Activated CD4-positive, alpha-beta T cell treated with anti-CD3 and anti-CD28 coated beads, Interleukin-2, amount 10 ng/mL, durations not matched to agents 7 days and 5 days (primary cell): ENCODE measurements around the gene IFITM1. TPM values are rescaled to one million over a fixed set of nuclear protein-coding genes. Genes with fewer than 3 reads are reported as not detected.

Source experiments
- CTCF ChIA-PET: fragments of 350-600 bp; sonication (Branson Sonifier 250); formaldehyde crosslinking; loops from one replicate; lab custom pipeline; 2021; ENCODE audit warnings: antibody characterized with exemption; lab: Charles Lee
- POLR2A ChIA-PET: fragments of 350-600 bp; sonication (Branson Sonifier 250); formaldehyde crosslinking; loops from one replicate; lab custom pipeline; 2021; ENCODE audit warnings: antibody characterized with exemption; lab: Charles Lee
- DNase-seq: peaks from one replicate; pipeline ENCODE4 v3.0.0-alpha.2; 2020
- H3K27ac Mint-ChIP-seq: one replicate; pipeline ENCODE4 v1.8.0; 2021; ENCODE audit warnings: mild to moderate bottlenecking, moderate library complexity, mixed read lengths
- H3K27me3 Mint-ChIP-seq: one replicate; pipeline ENCODE4 v1.8.0; 2021; ENCODE audit warnings: mixed read lengths
- H3K36me3 Mint-ChIP-seq: one replicate; pipeline ENCODE4 v1.8.0; 2021; ENCODE audit warnings: low read depth, mixed read lengths
- H3K4me1 Mint-ChIP-seq: one replicate; pipeline ENCODE4 v1.8.0; 2021; ENCODE audit warnings: mixed read lengths
- H3K4me3 Mint-ChIP-seq: one replicate; pipeline ENCODE4 v1.8.0; 2021; ENCODE audit warnings: mild to moderate bottlenecking, moderate library complexity, mixed read lengths
- H3K9me3 Mint-ChIP-seq: one replicate; pipeline ENCODE4 v1.8.0; 2021; ENCODE audit warnings: mixed read lengths
- total RNA-seq, 2 experiments: library from RNA; stranded (reverse); gene quantifications; one replicate each; pipeline ENCODE4 v1.2.3, GENCODE V29; 2021

IFITM1 gene
- total RNA-seq, 2 experiments from 2014 or later, result 1,306 to 1,465 TPM

GRCh38 chr11:278001-278951 is 35.6 kb upstream of the IFITM1 start, which contains the start of gene NLRP6:
Gene NLRP6 (plus strand): TSS chr11:278407. CDS start chr11:278570, 163 bp downstream.
- Mint-ChIP-seq H3K27ac (peak within 1 kb of the TSS; percentile 88), H3K9me3 (peaks cover 14% of the 10 kb centered on the region), H3K27me3 (peaks cover 61% of the 10 kb centered on the region), H3K36me3 (peaks cover 53% of the 10 kb centered on the region), H3K4me3 (peak within 1 kb of the TSS; percentile 73), H3K4me1 (peaks cover 48% of the 10 kb centered on the region)
- ChIA-PET CTCF (interaction anchor here (0.8 to 3.9 kb wide), 5 partner anchors 9 to 67 kb away, joined by 3 to 15 read pairs (median 5); no protein-coding TSS in a partner anchor), POLR2A (interaction anchor here (1.0 kb wide), 1 partner anchor 10 kb away, joined by 3 read pairs; no protein-coding TSS in a partner anchor)
- no peak for DNase-seq

- DNase-seq, result no peak
- peaks cover 59% of the 10 kb centered on the region for H3K36me3 Mint-ChIP-seq
- peaks cover 60% of the 10 kb centered on the region for H3K27me3 Mint-ChIP-seq
- H3K4me1 Mint-ChIP-seq, result peaks cover 53% of the 10 kb centered on the region
- H3K27ac Mint-ChIP-seq, result peak overlapping the region; percentile 88
- peaks cover 14% of the 10 kb centered on the region for H3K9me3 Mint-ChIP-seq
- ChIA-PET CTCF (interaction anchor here (0.9 to 3.9 kb wide), 4 partner anchors 8 to 28 kb away, joined by 4 to 15 read pairs (median 7); no protein-coding TSS in a partner anchor), POLR2A (interaction anchor here (0.5 to 1.0 kb wide), 2 partner anchors 11 to 31 kb away, joined by 3 read pairs; no protein-coding TSS in a partner anchor)
- H3K4me3 Mint-ChIP-seq, result peak overlapping the region; percentile 73
These were observed 34.5 kb upstream of the IFITM1 start for GRCh38 chr11:279040-279965.

- H3K27me3 Mint-ChIP-seq, result peaks cover 56% of the 10 kb centered on the region
- peaks cover 14% of the 10 kb centered on the region for H3K9me3 Mint-ChIP-seq
- peak; percentile 56 for DNase-seq
- peak overlapping the region; percentile 76 for H3K4me3 Mint-ChIP-seq
- H3K36me3 Mint-ChIP-seq, result peaks cover 59% of the 10 kb centered on the region
- peak overlapping the region; percentile 86 for H3K27ac Mint-ChIP-seq
- CTCF ChIA-PET, result interaction anchor here (0.5 to 3.9 kb wide), 7 partner anchors 9 to 239 kb away, joined by 3 to 15 read pairs (median 3); no protein-coding TSS in a partner anchor
- POLR2A ChIA-PET, result interaction anchor here (0.5 to 1.1 kb wide), 2 partner anchors 30 to 38 kb away, joined by 3 to 4 read pairs; no protein-coding TSS in a partner anchor
- peaks cover 55% of the 10 kb centered on the region for H3K4me1 Mint-ChIP-seq
These were observed 33.7 kb upstream of the IFITM1 start for GRCh38 chr11:279966-280705.

- peaks cover 50% of the 10 kb centered on the region for H3K27me3 Mint-ChIP-seq
- peaks cover 61% of the 10 kb centered on the region for H3K36me3 Mint-ChIP-seq
- CTCF ChIA-PET, result interaction anchor here (0.5 to 3.9 kb wide), 7 partner anchors 10 to 238 kb away, joined by 3 to 15 read pairs (median 3); no protein-coding TSS in a partner anchor
- H3K27ac Mint-ChIP-seq, result peak overlapping the region; percentile 83
- POLR2A ChIA-PET, result interaction anchor here (1.1 kb wide), 1 partner anchor 37 kb away, joined by 4 read pairs; no protein-coding TSS in a partner anchor
- H3K9me3 Mint-ChIP-seq, result peaks cover 13% of the 10 kb centered on the region
- H3K4me3 Mint-ChIP-seq, result peak overlapping the region; percentile 76
- peak; percentile 45 for DNase-seq
- peaks cover 62% of the 10 kb centered on the region for H3K4me1 Mint-ChIP-seq
These were observed 32.9 kb upstream of the IFITM1 start for GRCh38 chr11:280706-281485.

GRCh38 chr11:281486-282161 is 32.2 kb upstream of the IFITM1 start:
- Mint-ChIP-seq H3K4me3 (peak overlapping the region; percentile 76), H3K27me3 (peaks cover 43% of the 10 kb centered on the region), H3K36me3 (peaks cover 54% of the 10 kb centered on the region), H3K9me3 (peaks cover 6% of the 10 kb centered on the region), H3K4me1 (peaks cover 68% of the 10 kb centered on the region), H3K27ac (peak overlapping the region; percentile 83)
- POLR2A ChIA-PET, result interaction anchor here (1.1 kb wide), 1 partner anchor 36 kb away, joined by 4 read pairs; no protein-coding TSS in a partner anchor
- DNase-seq, result no peak
- CTCF ChIA-PET, result interaction anchor here (1.0 to 3.9 kb wide), 6 partner anchors 9 to 237 kb away, joined by 3 to 15 read pairs (median 3); no protein-coding TSS in a partner anchor

GRCh38 chr11:282171-282570 is 31.7 kb upstream of the IFITM1 start:
- H3K36me3 Mint-ChIP-seq, result peaks cover 51% of the 10 kb centered on the region
- H3K4me1 Mint-ChIP-seq, result peaks cover 68% of the 10 kb centered on the region
- DNase-seq, result no peak
- CTCF ChIA-PET, result interaction anchor here (1.0 to 3.9 kb wide), 3 partner anchors 23 to 81 kb away, joined by 3 to 15 read pairs (median 3); no protein-coding TSS in a partner anchor
- POLR2A ChIA-PET, result no interaction called here
- H3K27me3 Mint-ChIP-seq, result peaks cover 41% of the 10 kb centered on the region
- H3K9me3 Mint-ChIP-seq, result peaks cover 3% of the 10 kb centered on the region
- H3K27ac Mint-ChIP-seq, result peak overlapping the region; percentile 74
- H3K4me3 Mint-ChIP-seq, result peak overlapping the region; percentile 76

GRCh38 chr11:282630-283360 is 31.0 kb upstream of the IFITM1 start:
- no peak for DNase-seq
- Mint-ChIP-seq H3K27ac (peak overlapping the region; percentile 74), H3K27me3 (peaks cover 38% of the 10 kb centered on the region), H3K36me3 (peaks cover 48% of the 10 kb centered on the region), H3K9me3 (no peaks in the 10 kb centered on the region), H3K4me3 (peak overlapping the region; percentile 76), H3K4me1 (peaks cover 65% of the 10 kb centered on the region)
- CTCF ChIA-PET, result interaction anchor here (1.0 to 3.9 kb wide), 4 partner anchors 22 to 236 kb away, joined by 3 to 15 read pairs (median 5); no protein-coding TSS in a partner anchor
- POLR2A ChIA-PET, result no interaction called here

GRCh38 chr11:283405-284104 is 30.3 kb upstream of the IFITM1 start:
- Mint-ChIP-seq H3K4me1 (peaks cover 64% of the 10 kb centered on the region), H3K36me3 (peaks cover 48% of the 10 kb centered on the region), H3K27me3 (peaks cover 37% of the 10 kb centered on the region), H3K9me3 (no peaks in the 10 kb centered on the region), H3K4me3 (peak overlapping the region; percentile 76), H3K27ac (peak overlapping the region; percentile 25)
- ChIA-PET POLR2A (no interaction called here), CTCF (interaction anchor here (0.6 to 1.4 kb wide), 4 partner anchors 33 to 235 kb away, joined by 3 to 7 read pairs (median 3); no protein-coding TSS in a partner anchor)
- DNase-seq, result no peak
